A673 (cell line): ENCODE data around the gene EEF1AKMT3. TPM values are rescaled to one million over a fixed set of nuclear protein-coding genes. Genes with fewer than 3 reads are reported as not detected.

ENCODE experiments used
- BruUV-seq: library from RNA; stranded (reverse); fragments of 400-500 nt; replicated peaks from 2 replicates; lab custom pipeline; 2021; lab: Mats Ljungman, UMichigan
- CTCF ChIA-PET: fragments of 300-600 bp; sonication (Branson Sonifier 250); formaldehyde crosslinking; loops from one replicate; lab custom pipeline; 2022; ENCODE audit warnings: antibody characterized with exemption; lab: Charles Lee
- POLR2A ChIA-PET: fragments of 300-600 bp; sonication (Branson Sonifier 250); formaldehyde crosslinking; loops from one replicate; lab custom pipeline; 2022; ENCODE audit warnings: antibody characterized with exemption; ENCODE audit not compliant: low non-redundant PET; lab: Charles Lee
- DNase-seq: peaks from one replicate; pipeline ENCODE4 v3.0.0-alpha.2; 2015; ENCODE audit warnings: low spot score
- H3K27ac ChIP-seq: fragments of 200-600 bp; sonication (generic); 2 replicates; pipeline ENCODE4 v1.5.1; 2016; ENCODE audit warnings: mixed run types, low read depth, mild to moderate bottlenecking, mixed read lengths, antibody characterized with exemption, low read length; ENCODE audit not compliant: poor library complexity, severe bottlenecking
- H3K27me3 ChIP-seq: fragments of 200-600 bp; sonication (generic); replicated peaks from 2 replicates; pipeline ENCODE4 v1.6.1; 2017; ENCODE audit warnings: mixed run types, low read depth, mild to moderate bottlenecking, mixed read lengths, antibody characterized with exemption, low read length; ENCODE audit not compliant: insufficient read depth, poor library complexity
- H3K36me3 ChIP-seq: fragments of 200-600 bp; sonication (generic); 2 replicates; pipeline ENCODE4 v1.6.1; 2016; ENCODE audit warnings: mixed run types, mild to moderate bottlenecking, mixed read lengths, antibody characterized with exemption, low read length; ENCODE audit not compliant: insufficient read depth, poor library complexity, severe bottlenecking
- H3K4me1 ChIP-seq: fragments of 200-600 bp; sonication (generic); 2 replicates; pipeline ENCODE4 v1.6.1; 2017; ENCODE audit warnings: mixed run types, mild to moderate bottlenecking, mixed read lengths, antibody characterized with exemption, low read length; ENCODE audit not compliant: insufficient read depth, poor library complexity, severe bottlenecking
- H3K4me3 ChIP-seq: fragments of 200-600 bp; sonication (generic); 2 replicates; pipeline ENCODE4 v1.5.1; 2016; ENCODE audit warnings: low read depth, mixed run types, mild to moderate bottlenecking, mixed read lengths, low read length; ENCODE audit not compliant: poor library complexity, severe bottlenecking
- H3K9me3 ChIP-seq: fragments of 200-600 bp; sonication (generic); 2 replicates; pipeline ENCODE4 v1.6.1; 2016; ENCODE audit warnings: mixed run types, low read depth, mild to moderate bottlenecking, mixed read lengths, antibody characterized with exemption, low read length; ENCODE audit not compliant: poor library complexity, severe bottlenecking
- CTCF ChIP-seq: fragments of 300-800, 200-600 bp; sonication (generic); conservative IDR thresholded peaks from 2 replicates; pipeline ENCODE4 v1.5.1; 2017; ENCODE audit warnings: low read depth, mild to moderate bottlenecking, antibody characterized with exemption, low read length, moderate library complexity, mixed read lengths
- EZH2 ChIP-seq: fragments of 200-600 bp; sonication (generic); IDR thresholded peaks from 2 replicates; pipeline ENCODE4 v1.6.1; 2017; ENCODE audit warnings: borderline replicate concordance, low read depth, mild to moderate bottlenecking, mixed read lengths, antibody characterized with exemption, low read length; ENCODE audit not compliant: poor library complexity, severe bottlenecking
- intact Hi-C: fragments of 100-400 bp; cut with micrococcal nuclease; formaldehyde crosslinking; loops from one replicate; pipeline ENCODE4 v1.10.0; 2022; ENCODE audit not compliant: unreplicated experiment
- total RNA-seq: library from RNA; stranded (reverse); gene quantifications from 2 replicates; pipeline ENCODE4 v1.2.3, GENCODE V29; 2021

Gene EEF1AKMT3
- total RNA-seq, 1 experiment from 2014 or later, result 5.3 TPM

- H3K36me3 ChIP-seq, result peaks cover 61% of the 10 kb centered on the region
- no TSS peak for BruUV-seq
- H3K4me3 ChIP-seq, result no peak overlapping the region
- H3K27me3 ChIP-seq, result no peaks in the 10 kb centered on the region
- CTCF ChIA-PET, result no interaction called here
- no peak overlapping the region for H3K27ac ChIP-seq
- no peaks in the 10 kb centered on the region for H3K9me3 ChIP-seq
- POLR2A ChIA-PET, result interaction anchor here (0.7 kb wide), 1 partner anchor 102 kb away, joined by 3 read pairs; no protein-coding TSS in a partner anchor
- no peaks in the 10 kb centered on the region for H3K4me1 ChIP-seq
- DNase-seq, result no peak
- TF ChIP-seq CTCF (no peak), EZH2 (no peak)
- intact Hi-C loops, result no loop called here
Observed at GRCh38 chr12:57793920-57794319, 21.5 kb downstream of the EEF1AKMT3 start.

- Histone ChIP-seq H3K9me3 (no peaks in the 10 kb centered on the region), H3K27ac (no peak overlapping the region), H3K27me3 (no peaks in the 10 kb centered on the region), H3K36me3 (peaks cover 48% of the 10 kb centered on the region), H3K4me3 (no peak overlapping the region), H3K4me1 (no peaks in the 10 kb centered on the region)
- no peak for DNase-seq
- no TSS peak for BruUV-seq
- POLR2A ChIA-PET, result no interaction called here
- CTCF ChIA-PET, result no interaction called here
- no peak for TF ChIP-seq CTCF
- no peak for TF ChIP-seq EZH2
- intact Hi-C loops, result no loop called here
Observed at GRCh38 chr12:57795354-57795753, 22.9 kb downstream of the EEF1AKMT3 start.

DNA sequence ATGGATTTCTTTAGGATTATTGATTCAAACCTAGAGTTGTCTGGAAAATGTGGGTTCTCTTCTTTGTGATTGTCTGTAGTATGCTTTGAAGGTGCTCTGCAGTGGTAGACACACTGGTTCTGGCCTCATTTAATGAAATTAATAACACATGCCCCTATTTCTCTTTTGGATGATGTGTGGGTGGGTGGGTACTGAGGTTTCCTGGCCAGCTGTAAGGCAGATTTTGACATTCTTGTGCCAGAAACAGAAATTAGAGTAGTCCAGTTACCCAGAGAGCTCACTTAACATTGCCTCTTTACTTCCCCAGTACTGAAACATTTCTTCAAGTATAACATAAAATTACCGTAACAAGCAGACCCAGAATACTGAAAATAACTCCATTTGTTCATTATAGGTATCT, 24.6 kb downstream of the EEF1AKMT3 start:
- Histone ChIP-seq H3K27ac (no peak overlapping the region), H3K4me3 (no peak overlapping the region), H3K36me3 (peaks cover 38% of the 10 kb centered on the region), H3K9me3 (no peaks in the 10 kb centered on the region), H3K4me1 (no peaks in the 10 kb centered on the region), H3K27me3 (no peaks in the 10 kb centered on the region)
- DNase-seq, result no peak
- ChIA-PET POLR2A (no interaction called here), CTCF (no interaction called here)
- TF ChIP-seq CTCF (no peak), EZH2 (no peak)
- intact Hi-C loops, result no loop called here
- no TSS peak for BruUV-seq
